Lung (tissue), 12 donors: ENCODE measurements around the gene SPAG4. TPM values are rescaled to one million over a fixed set of nuclear protein-coding genes. Genes with fewer than 3 reads are reported as not detected.
A peak's percentile ranks its signal among the peaks of the same experiment; 100 is the strongest.

Experiments used
- ATAC-seq: fragments of 200-7000 bp; cut with Tn5 transposase; one replicate; pipeline ENCODE4 v1.9.1; 2020; ENCODE audit warnings: moderate number of reproducible peaks; ENCODE audit not compliant: insufficient read depth, low FRiP score
- DNase-seq, 3 donors: peaks; one replicate each; pipeline ENCODE4 v3.0.0-alpha.2; 2013 to 2017
- H3K27ac ChIP-seq, 2 donors: one replicate each; pipeline ENCODE4 v1.5.1; 2013; ENCODE audit warnings: mild to moderate bottlenecking in 2 of 2, moderate library complexity in 2 of 2, control low read depth in 1 of 2, inconsistent platforms in 1 of 2, low read depth in 1 of 2, low read length in 1 of 2
- H3K27me3 ChIP-seq, 3 donors: one replicate each; pipeline ENCODE4 v1.5.1; 2013; ENCODE audit warnings: low read length in 2 of 3; ENCODE audit not compliant: control insufficient read depth in 3 of 3, insufficient read depth in 3 of 3
- H3K36me3 ChIP-seq, 4 donors: one replicate each; pipeline ENCODE4 v1.5.1; 2013; ENCODE audit warnings: low read length in 4 of 4, mild to moderate bottlenecking in 1 of 4, moderate library complexity in 1 of 4; ENCODE audit not compliant: control insufficient read depth in 4 of 4, insufficient read depth in 4 of 4
- H3K4me1 ChIP-seq, 5 donors: one replicate each; pipeline ENCODE4 v1.5.1; 2013; ENCODE audit warnings: low read length in 5 of 5, mild to moderate bottlenecking in 2 of 5, moderate library complexity in 1 of 5; ENCODE audit not compliant: control insufficient read depth in 5 of 5, insufficient read depth in 5 of 5
- H3K4me3 ChIP-seq: one replicate; pipeline ENCODE4 v1.5.1; 2013; ENCODE audit warnings: mild to moderate bottlenecking, control low read depth, moderate library complexity
- H3K9ac ChIP-seq, 2 donors: one replicate each; pipeline ENCODE4 v1.5.1; 2013; ENCODE audit warnings: low read length in 2 of 2, control low read depth in 1 of 2; ENCODE audit not compliant: insufficient read depth in 1 of 2
- H3K9me3 ChIP-seq, 4 donors: one replicate each; pipeline ENCODE4 v1.5.1; 2013; ENCODE audit warnings: low read length in 3 of 4, mild to moderate bottlenecking in 1 of 4, moderate library complexity in 1 of 4; ENCODE audit not compliant: control insufficient read depth in 4 of 4, insufficient read depth in 3 of 4
- CTCF ChIP-seq: IDR thresholded peaks from 2 replicates; pipeline ENCODE4 v1.5.1; 2012; ENCODE audit warnings: mild to moderate bottlenecking; ENCODE audit errors: control extremely low read depth, extremely low read depth
- WGBS, 2 donors: extraction: QIAGEN DNeasy Blood & Tissue Kit; methylation state at CpG; one replicate each; pipeline ENCODE4 v1.1.7; 2013; 5-methylcytosine and 5-hydroxymethylcytosine counted together
- polyA plus RNA-seq, 2 donors: library from polyadenylated mRNA; stranded (reverse); fragments of 200-250 nt; gene quantifications; one replicate each; pipeline ENCODE4 v1.2.1, GENCODE V29; 2013
- total RNA-seq, 2 donors: library from RNA; depleted of rRNA in 1 of 2; stranded (reverse); fragments of >200 nt in 1 of 2; gene quantifications; one replicate each; pipeline ENCODE4 v1.2.1, GENCODE V29; 2014 to 2021
- donor health status: control.
- donor health status: control.
- donor health status: Bipolar disorder and iron deficiency.
- donor health status: healthy.
- donor health status: DM: yes; HTN: yes; CAD: no.

SPAG4 gene
- total and polyA plus RNA-seq, 4 donors = 1.9 to 5.7 (median 3.7) TPM

GRCh38 chr20:35630636-35631035 is 15.0 kb downstream of the SPAG4 start:
- ATAC-seq = no peak
- no peak for TF ChIP-seq CTCF
- peaks cover 28 to 47% (median 30%) of the 10 kb centered on the region in 4 donors for H3K36me3 ChIP-seq

GRCh38 chr20:35632539-35633115 is 17.0 kb downstream of the SPAG4 start:
- no peak for ATAC-seq
- Histone ChIP-seq H3K36me3 (peaks cover 18 to 36% (median 19%) of the 10 kb centered on the region in 4 donors), H3K27ac (no peak overlapping the region), H3K4me1 (peaks cover 6 to 16% (median 10%) of the 10 kb centered on the region in 5 donors), H3K9me3 (no peaks in the 10 kb centered on the region), H3K9ac (no peak overlapping the region), H3K27me3 (no peaks in the 10 kb centered on the region), H3K4me3 (no peak overlapping the region)
- no peak for DNase-seq
- no peak for TF ChIP-seq CTCF
- 95 to 96% methylated on average over 13 of the region's 13 CpGs for WGBS, 2 donors

More at GRCh38 chr20:35630636-35631035, 15.0 kb downstream of the SPAG4 start:
- Histone ChIP-seq H3K4me3 (no peak overlapping the region), H3K9ac (no peak overlapping the region), H3K27me3 (no peaks in the 10 kb centered on the region), H3K27ac (no peak overlapping the region), H3K9me3 (no peaks in the 10 kb centered on the region), H3K4me1 (peaks cover under 1 to 6% (median 2%) of the 10 kb centered on the region in 5 donors)
- DNase-seq = no peak
- 93 to 94% methylated on average over 4 of the region's 4 CpGs for WGBS, 2 donors

- TF ChIP-seq CTCF = no peak
- H3K36me3 ChIP-seq = peaks cover 10 to 17% (median 11%) of the 10 kb centered on the region in 4 donors
- DNase-seq = peak; percentile 60 to 87 (median 85)
- H3K9me3 ChIP-seq = no peaks in the 10 kb centered on the region
- peaks cover 7 to 23% (median 15%) of the 10 kb centered on the region in 5 donors for H3K4me1 ChIP-seq
- H3K27ac ChIP-seq = no peak overlapping the region
- H3K9ac ChIP-seq = no peak overlapping the region
- 74 to 78% methylated on average over 4 of the region's 4 CpGs for WGBS, 2 donors
- no peak overlapping the region for H3K4me3 ChIP-seq
- no peaks in the 10 kb centered on the region for H3K27me3 ChIP-seq
- ATAC-seq = no peak
Measured at GRCh38 chr20:35635652-35636051, 20.0 kb downstream of the SPAG4 start.
